Thoracic aorta (tissue), 2 donors: ENCODE measurements around the gene TCIRG1. TPM values are rescaled to one million over a fixed set of nuclear protein-coding genes. Genes with fewer than 3 reads are reported as not detected.

Experiments used
- ATAC-seq: fragments of 150-250 bp; one replicate; pipeline ENCODE4 v1.8.0; 2017; ENCODE audit warnings: low read depth; ENCODE audit not compliant: insufficient number of reproducible peaks, low FRiP score
- DNase-seq: peaks from one replicate; pipeline ENCODE4 v3.0.0-alpha.2; 2020; ENCODE audit warnings: low spot score
- H3K27ac ChIP-seq, 2 donors: fragments of 200-600 bp; sonication (generic); 1 replicate in 1 of 2; 2 replicates in 1 of 2; pipeline ENCODE4 v1.5.1; 2016; ENCODE audit warnings: mild to moderate bottlenecking in 2 of 2, moderate library complexity in 2 of 2
- H3K27me3 ChIP-seq: fragments of 200-600 bp; sonication (generic); replicated peaks from 2 replicates; pipeline ENCODE4 v1.6.0; 2016; ENCODE audit warnings: mild to moderate bottlenecking; ENCODE audit not compliant: insufficient read depth
- H3K36me3 ChIP-seq: fragments of 200-600 bp; sonication (generic); one replicate; pipeline ENCODE4 v1.5.1; 2016
- H3K4me1 ChIP-seq, 2 donors: fragments of 200-600 bp; sonication (generic); 1 replicate in 1 of 2; 2 replicates in 1 of 2; pipeline versions ENCODE4 v1.5.1 to v1.6.0; 2016; ENCODE audit warnings: low read depth in 2 of 2, mild to moderate bottlenecking in 1 of 2; ENCODE audit not compliant: control insufficient read depth in 1 of 2
- H3K4me3 ChIP-seq: fragments of 200-600 bp; sonication (generic); 2 replicates; pipeline ENCODE4 v1.5.1; 2016; ENCODE audit warnings: mild to moderate bottlenecking
- H3K9me3 ChIP-seq: fragments of 200-600 bp; sonication (generic); 2 replicates; pipeline ENCODE4 v1.5.1; 2016
- CTCF ChIP-seq: fragments of 200-600 bp; sonication (generic); IDR thresholded peaks from one replicate; pipeline ENCODE4 v1.5.1; 2019; ENCODE audit warnings: antibody characterized with exemption
- total RNA-seq, 2 donors: library from RNA; depleted of rRNA; stranded (reverse); fragments of >200 nt; gene quantifications; one replicate each; pipeline versions ENCODE4 v1.1.0 to v1.2.3, GENCODE V29; 2016

Gene TCIRG1
- total RNA-seq, 2 donors from 2014 or later, result 167 to 281 TPM

- Histone ChIP-seq H3K4me3 (no peak overlapping the region), H3K9me3 (no peaks in the 10 kb centered on the region), H3K4me1 (no peaks in the 10 kb centered on the region), H3K36me3 (peaks cover 5% of the 10 kb centered on the region), H3K27ac (no peak overlapping the region), H3K27me3 (no peaks in the 10 kb centered on the region)
- TF ChIP-seq CTCF, result no peak
- ATAC-seq (no peak), DNase-seq (no peak)
Observed at GRCh38 chr11:68066742-68067141, 27.9 kb downstream of the TCIRG1 start.

DNA sequence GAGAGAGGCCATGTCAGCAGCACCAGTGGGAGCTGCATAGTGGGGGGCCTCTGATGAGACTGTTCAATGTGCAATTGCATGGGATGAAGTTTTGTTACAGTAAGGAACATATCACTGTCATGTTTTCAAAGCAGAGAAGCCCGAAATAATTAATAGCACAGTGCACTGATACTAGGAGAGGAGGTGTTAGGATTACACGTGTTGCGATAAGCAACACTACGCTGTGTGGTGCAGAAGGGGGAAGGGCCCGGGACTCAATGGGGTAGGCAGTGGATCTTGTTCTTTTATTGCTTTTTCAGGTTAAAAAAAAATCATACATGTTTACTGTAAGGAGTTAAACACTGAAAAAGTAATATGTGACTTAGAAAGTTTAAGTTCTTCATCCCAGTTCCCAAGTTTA lies 29.2 kb downstream of the TCIRG1 start:
- ATAC-seq (no peak), DNase-seq (no peak)
- H3K9me3 ChIP-seq, result no peaks in the 10 kb centered on the region
- no peaks in the 10 kb centered on the region for H3K27me3 ChIP-seq
- no peak for TF ChIP-seq CTCF
- H3K27ac ChIP-seq, result no peak overlapping the region
- no peak overlapping the region for H3K4me3 ChIP-seq
- peaks cover 5% of the 10 kb centered on the region for H3K36me3 ChIP-seq
- no peaks in the 10 kb centered on the region for H3K4me1 ChIP-seq

DNA sequence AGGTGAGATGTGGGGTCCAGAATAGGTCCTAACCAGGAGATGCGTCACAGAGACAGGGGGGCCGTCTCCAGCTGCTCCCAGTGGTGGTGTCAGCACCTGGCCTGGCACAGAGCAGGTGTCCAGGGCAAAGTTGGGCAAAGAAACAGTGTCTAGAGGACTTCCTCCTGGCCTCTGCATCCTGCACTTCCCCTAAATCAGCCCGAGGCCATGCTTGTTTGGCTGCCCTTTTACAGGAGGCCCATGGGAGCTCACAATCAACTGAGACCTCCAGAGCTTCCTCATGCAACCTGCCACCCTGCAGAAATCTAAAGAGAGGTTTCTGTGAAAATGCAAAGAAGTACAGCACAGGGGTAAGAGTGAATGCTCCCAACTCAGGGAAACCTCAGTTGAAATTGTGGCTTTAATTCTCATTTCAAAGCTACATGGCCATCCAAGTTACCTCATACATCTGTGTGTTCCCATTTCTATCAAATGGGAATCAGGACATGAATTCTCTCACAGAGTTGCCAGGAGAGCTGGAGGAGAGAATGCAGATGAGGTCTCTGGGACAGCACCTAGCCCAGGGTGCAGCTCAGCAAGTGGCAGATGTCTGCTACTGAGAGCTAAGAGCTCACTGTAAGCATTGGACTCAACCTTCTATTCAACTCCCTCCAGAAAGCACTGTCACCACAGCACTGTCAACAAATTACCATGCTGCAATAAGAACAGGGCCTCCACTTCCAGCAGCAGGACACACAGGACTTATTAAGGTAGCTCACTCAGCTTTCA lies 32.6 kb downstream of the TCIRG1 start:
- no peaks in the 10 kb centered on the region for H3K36me3 ChIP-seq
- DNase-seq (no peak), ATAC-seq (no peak)
- no peaks in the 10 kb centered on the region for H3K4me1 ChIP-seq
- H3K27me3 ChIP-seq, result no peaks in the 10 kb centered on the region
- no peaks in the 10 kb centered on the region for H3K9me3 ChIP-seq
- H3K27ac ChIP-seq, result no peak overlapping the region
- TF ChIP-seq CTCF, result no peak
- no peak overlapping the region for H3K4me3 ChIP-seq

DNA sequence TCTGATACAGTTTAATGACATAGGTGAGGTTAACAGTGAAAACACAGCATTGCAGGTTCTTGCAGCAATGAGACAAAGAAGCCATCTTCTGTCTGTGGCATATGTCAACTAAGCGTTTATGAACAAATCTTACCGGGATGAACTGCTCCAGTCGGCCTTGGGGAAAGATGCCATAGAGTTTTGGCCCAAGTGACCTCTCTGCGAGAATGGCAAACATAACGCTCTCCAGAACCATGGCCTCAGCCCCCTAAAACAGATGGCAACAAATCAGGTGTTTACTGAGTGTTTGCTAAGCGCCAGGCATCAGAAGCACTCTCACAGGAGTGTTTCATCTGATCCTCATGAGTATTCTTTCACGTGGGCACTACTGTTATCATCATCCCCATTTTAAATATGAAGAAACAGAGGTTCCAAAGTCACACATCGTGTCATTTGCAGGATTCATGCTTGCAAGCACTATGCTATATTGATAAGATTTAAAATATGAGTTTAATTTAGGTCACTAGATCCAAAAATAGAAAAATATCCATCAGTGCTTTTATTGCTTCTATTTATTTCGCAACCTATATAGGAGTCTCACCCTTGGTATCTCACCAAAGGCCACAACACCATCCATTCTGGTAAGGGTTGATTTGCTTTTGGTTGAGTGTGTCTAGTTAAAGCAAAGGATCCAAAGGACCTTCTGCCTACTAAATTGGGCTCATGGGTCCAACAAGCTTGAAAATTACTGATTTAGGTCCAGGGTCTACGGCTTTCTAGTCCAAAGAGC lies 35.9 kb downstream of the TCIRG1 start:
- Histone ChIP-seq H3K9me3 (no peaks in the 10 kb centered on the region), H3K27ac (no peak overlapping the region), H3K27me3 (no peaks in the 10 kb centered on the region), H3K4me3 (no peak overlapping the region), H3K36me3 (no peaks in the 10 kb centered on the region), H3K4me1 (no peaks in the 10 kb centered on the region)
- no peak for DNase-seq
- TF ChIP-seq CTCF, result no peak
- ATAC-seq, result no peak

- H3K4me1 ChIP-seq, result no peaks in the 10 kb centered on the region
- no peak for ATAC-seq
- no peak for TF ChIP-seq CTCF
- DNase-seq, result no peak
- no peaks in the 10 kb centered on the region for H3K27me3 ChIP-seq
- H3K36me3 ChIP-seq, result no peaks in the 10 kb centered on the region
- no peak overlapping the region for H3K4me3 ChIP-seq
- H3K27ac ChIP-seq, result no peak overlapping the region
- no peaks in the 10 kb centered on the region for H3K9me3 ChIP-seq
Observed at GRCh38 chr11:68076371-68077042, 37.7 kb downstream of the TCIRG1 start.
